ENCODE measurements around the gene CERK.

DNA sequence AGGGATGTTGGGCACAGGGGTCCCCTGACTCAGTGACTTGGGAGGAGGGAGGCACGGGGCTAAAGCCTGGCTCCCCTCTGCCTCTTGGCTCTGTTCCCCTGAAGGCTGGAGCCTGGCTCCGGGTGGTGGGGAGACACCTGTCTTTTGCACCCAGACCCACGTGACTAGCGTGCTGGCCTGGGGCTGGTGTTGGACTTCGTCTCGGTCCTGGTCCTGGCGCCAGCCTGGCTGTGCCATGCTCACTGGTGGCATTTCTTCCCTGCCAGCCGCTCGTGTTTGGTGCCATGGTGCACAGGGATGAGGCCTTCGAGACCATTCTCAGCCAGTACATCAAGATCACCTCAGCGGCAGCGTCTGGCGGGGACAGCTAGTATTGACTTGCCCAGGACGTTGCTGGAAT lies 61.2 kb downstream of the CERK start:
- TF ChIP-seq POLR2A (IDR thresholded peaks at IDR 0.05; ENCODE audit: low read depth, low read length) (no peak), POLR2AphosphoS5 (IDR thresholded peaks at IDR 0.05; ENCODE audit: low read depth, low read length) (no peak)

Data from GM12892 (cell line).